Adipose tissue (tissue), 3 donors: ENCODE results near the gene SSR4. TPM values are rescaled to one million over a fixed set of nuclear protein-coding genes. Genes with fewer than 3 reads are reported as not detected.
"Not testable (repeated sequence)": the region's sequence is repeated elsewhere in the genome, so short reads cannot be mapped to it uniquely, and the experiment has no call there.

Experiments used
- H3K27ac ChIP-seq: one replicate; pipeline ENCODE4 v1.5.1; 2013; ENCODE audit warnings: low read depth, low read length
- WGBS, 3 donors: extraction: QIAGEN DNeasy Blood & Tissue Kit; methylation state at CpG; one replicate each; pipeline ENCODE4 v1.1.7; 2013; 5-methylcytosine and 5-hydroxymethylcytosine counted together
- polyA plus RNA-seq, 3 donors: library from polyadenylated mRNA; stranded (reverse); fragments of 200-250 nt; gene quantifications; one replicate each; pipeline ENCODE4 v1.2.3, GENCODE V29; 2013
- donor health status: healthy with polysubstance abuse.
- donor health status: Bipolar disorder and iron deficiency.
- donor health status: healthy.

SSR4 gene
- polyA plus RNA-seq, 3 donors = 283 to 679 (median 378) TPM

- WGBS, 3 donors = 76 to 95% (median 92%) methylated on average over 3 to 5 of the region's 5 CpGs
- no peak overlapping the region for H3K27ac ChIP-seq
Observed at GRCh38 chrX:153799326-153799725, 4.9 kb downstream of the SSR4 start.

- 78 to 93% (median 86%) methylated on average over 7 to 16 of the region's 16 CpGs for WGBS, 3 donors
Observed at GRCh38 chrX:153800177-153800722, 5.8 kb downstream of the SSR4 start.

GRCh38 chrX:153800746-153801145 lies 6.3 kb downstream of the SSR4 start:
- WGBS, 3 donors = 70 to 88% (median 84%) methylated on average over 7 of the region's 7 CpGs
- no peak overlapping the region for H3K27ac ChIP-seq

More at GRCh38 chrX:153800177-153800722, 5.8 kb downstream of the SSR4 start:
- H3K27ac ChIP-seq = no peak overlapping the region

- no peak overlapping the region for H3K27ac ChIP-seq
- 89 to 93% (median 89%) methylated on average over 7 to 8 of the region's 8 CpGs for WGBS, 3 donors
Observed at GRCh38 chrX:153801669-153802068, 7.2 kb downstream of the SSR4 start.

- 30 to 72% (median 64%) methylated on average over 13 to 14 of the region's 14 CpGs for WGBS, 3 donors
Observed at GRCh38 chrX:153802513-153803045, 8.1 kb downstream of the SSR4 start.

GRCh38 chrX:153803211-153804099 lies 9.0 kb downstream of the SSR4 start:
- no peak overlapping the region for H3K27ac ChIP-seq
- 96 to 97% (median 96%) methylated on average over 43 to 87 of the region's 87 CpGs for WGBS, 3 donors

More at GRCh38 chrX:153802513-153803045, 8.1 kb downstream of the SSR4 start:
- no peak overlapping the region for H3K27ac ChIP-seq

GRCh38 chrX:153804100-153804595 lies 9.7 kb downstream of the SSR4 start:
- 91 to 96% (median 93%) methylated on average over 21 to 34 of the region's 34 CpGs for WGBS, 3 donors
- no peak overlapping the region for H3K27ac ChIP-seq

- no peak overlapping the region for H3K27ac ChIP-seq
- 93 to 94% (median 94%) methylated on average over 18 to 25 of the region's 25 CpGs for WGBS, 3 donors
Observed at GRCh38 chrX:153804621-153805020, 10.2 kb downstream of the SSR4 start.

- H3K27ac ChIP-seq = no peak overlapping the region
- 85 to 94% (median 90%) methylated on average over 8 to 13 of the region's 13 CpGs for WGBS, 3 donors
Observed at GRCh38 chrX:153805436-153805835, 11.0 kb downstream of the SSR4 start.

- 85 to 95% (median 86%) methylated on average over 16 to 28 of the region's 28 CpGs for WGBS, 3 donors
Observed at GRCh38 chrX:153806999-153807575, 12.6 kb downstream of the SSR4 start.

GRCh38 chrX:153807976-153808375 lies 13.5 kb downstream of the SSR4 start:
- 94 to 95% (median 95%) methylated on average over 12 to 19 of the region's 19 CpGs for WGBS, 3 donors
- H3K27ac ChIP-seq = no peak overlapping the region

More at GRCh38 chrX:153806999-153807575, 12.6 kb downstream of the SSR4 start:
- no peak overlapping the region for H3K27ac ChIP-seq

GRCh38 chrX:153812220-153812619 lies 17.8 kb downstream of the SSR4 start:
- WGBS, 3 donors = 29 to 71% (median 67%) methylated on average over 14 of the region's 14 CpGs

GRCh38 chrX:153813161-153813560 lies 18.7 kb downstream of the SSR4 start:
- 85 to 98% (median 91%) methylated on average over 4 to 5 of the region's 5 CpGs for WGBS, 3 donors
- no peak overlapping the region for H3K27ac ChIP-seq

More at GRCh38 chrX:153812220-153812619, 17.8 kb downstream of the SSR4 start:
- no peak overlapping the region for H3K27ac ChIP-seq

GRCh38 chrX:153814591-153815315 lies 20.3 kb downstream of the SSR4 start:
- 59 to 72% (median 69%) methylated on average over 18 to 19 of the region's 19 CpGs for WGBS, 3 donors
- no peak overlapping the region for H3K27ac ChIP-seq

- 65 to 77% (median 76%) methylated on average over 25 of the region's 25 CpGs for WGBS, 3 donors
- no peak overlapping the region for H3K27ac ChIP-seq
Observed at GRCh38 chrX:153816831-153817690, 22.6 kb downstream of the SSR4 start.

- not testable (repeated sequence) for H3K27ac ChIP-seq
- 86 to 97% (median 93%) methylated on average over 9 of the region's 9 CpGs for WGBS, 3 donors
Observed at GRCh38 chrX:153818064-153818463, 23.6 kb downstream of the SSR4 start.
